ENCODE results near the gene SOS2.

Gene SOS2

GRCh38 chr14:50072395-50072794, 159.0 kb downstream of the SOS2 start:
- H3K27ac ChIP-seq: no peak overlapping the region
- TF ChIP-seq CTCF (conservative IDR thresholded peaks at IDR 0.05): no peak

- H3K27ac ChIP-seq: no peak overlapping the region
- TF ChIP-seq CTCF (conservative IDR thresholded peaks at IDR 0.05): no peak
Measured at GRCh38 chr14:50070840-50071548, 160.4 kb downstream of the SOS2 start.

- no peak for TF ChIP-seq CTCF (conservative IDR thresholded peaks at IDR 0.05)
- H3K27ac ChIP-seq: no peak overlapping the region
Measured at GRCh38 chr14:50070230-50070629, 161.1 kb downstream of the SOS2 start.

GRCh38 chr14:50069325-50069724, 162.1 kb downstream of the SOS2 start:
- no peak overlapping the region for H3K27ac ChIP-seq
- TF ChIP-seq CTCF (conservative IDR thresholded peaks at IDR 0.05): no peak

- no peak for TF ChIP-seq CTCF (conservative IDR thresholded peaks at IDR 0.05)
- H3K27ac ChIP-seq: no peak overlapping the region
Measured at GRCh38 chr14:50068496-50068895, 162.9 kb downstream of the SOS2 start.

- no peak for TF ChIP-seq CTCF (conservative IDR thresholded peaks at IDR 0.05)
- H3K27ac ChIP-seq: no peak overlapping the region
Measured at GRCh38 chr14:50067723-50068495, 163.5 kb downstream of the SOS2 start.
